HG03060 (cell line): ENCODE results near the gene ACY1.

Experiments used
- ATAC-seq: cut with Tn5 transposase; IDR thresholded peaks from one replicate; pipeline ENCODE4 v1.9.1; 2021; ENCODE audit warnings: low read depth, moderate number of reproducible peaks; ENCODE audit not compliant: unreplicated experiment

The ACY1 gene

GRCh38 chr3:52002748-52003147, 19.4 kb downstream of the ACY1 start:
- ATAC-seq, result no peak

- no peak for ATAC-seq
Measured at GRCh38 chr3:52004163-52004787, 20.9 kb downstream of the ACY1 start.

- ATAC-seq, result no peak
Measured at GRCh38 chr3:52004906-52005395, 21.6 kb downstream of the ACY1 start.

- ATAC-seq, result no peak
Measured at GRCh38 chr3:52005571-52005986, 22.2 kb downstream of the ACY1 start.

DNA sequence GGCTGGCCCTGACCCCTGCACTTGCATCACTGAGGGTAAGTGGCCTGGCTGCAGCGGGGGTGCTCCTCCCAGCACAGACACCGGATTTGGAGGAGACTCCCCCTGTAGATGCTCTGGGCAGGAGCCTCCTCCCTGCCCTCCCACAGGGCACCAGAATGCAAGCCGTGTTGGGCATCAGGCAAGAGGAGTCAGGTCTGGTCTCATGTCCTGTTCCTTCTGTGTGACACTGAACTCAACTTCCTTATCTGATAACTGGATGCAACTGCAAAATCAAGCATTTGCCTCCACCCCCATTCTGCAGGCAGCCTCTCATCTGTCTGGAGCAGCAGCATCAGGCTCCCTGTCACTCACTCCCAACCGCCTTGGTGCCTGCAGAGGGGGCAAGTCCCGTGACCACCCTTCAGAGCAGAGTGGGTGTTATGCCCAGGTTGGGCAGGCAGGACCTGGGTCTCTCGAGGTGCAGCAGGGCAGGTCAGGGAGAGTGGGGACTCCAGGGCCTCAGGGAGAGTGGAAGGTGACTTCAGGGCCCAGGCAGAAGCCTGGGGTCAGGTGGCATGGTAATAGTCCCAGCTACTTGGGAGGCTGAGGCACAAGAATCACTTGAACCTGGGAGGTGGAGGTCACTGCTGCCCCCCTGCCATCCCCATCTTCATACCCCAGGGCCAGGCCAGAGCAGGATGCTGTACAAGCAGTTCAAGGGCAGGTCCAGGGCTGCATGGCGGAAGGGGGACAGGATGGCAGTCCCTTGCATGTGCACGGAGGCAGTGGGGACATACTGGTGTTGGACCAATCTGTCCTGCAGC, 22.9 kb downstream of the ACY1 start:
- no peak for ATAC-seq

- no peak for ATAC-seq
Measured at GRCh38 chr3:52006820-52007133, 23.4 kb downstream of the ACY1 start.

GRCh38 chr3:52007291-52007690, 24.0 kb downstream of the ACY1 start:
- no peak for ATAC-seq

DNA sequence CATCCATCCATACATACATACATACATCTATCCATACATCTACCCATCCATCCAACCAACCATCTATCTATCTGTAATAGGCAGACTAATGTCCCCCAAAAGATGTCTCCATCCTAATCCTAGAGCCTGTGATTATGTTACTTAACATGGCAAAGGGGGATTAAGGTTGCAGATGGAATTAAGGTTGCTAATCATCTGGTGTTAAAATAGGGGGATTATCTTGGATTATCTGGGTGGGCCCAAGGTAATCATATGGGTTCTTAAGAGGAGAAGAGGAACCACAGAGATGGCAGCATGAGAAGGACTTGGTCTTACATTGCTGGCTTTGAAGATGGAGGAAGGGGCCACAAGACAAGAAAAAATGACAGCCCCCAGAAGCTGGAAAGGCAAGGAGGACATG, 27.1 kb downstream of the ACY1 start:
- no peak for ATAC-seq

DNA sequence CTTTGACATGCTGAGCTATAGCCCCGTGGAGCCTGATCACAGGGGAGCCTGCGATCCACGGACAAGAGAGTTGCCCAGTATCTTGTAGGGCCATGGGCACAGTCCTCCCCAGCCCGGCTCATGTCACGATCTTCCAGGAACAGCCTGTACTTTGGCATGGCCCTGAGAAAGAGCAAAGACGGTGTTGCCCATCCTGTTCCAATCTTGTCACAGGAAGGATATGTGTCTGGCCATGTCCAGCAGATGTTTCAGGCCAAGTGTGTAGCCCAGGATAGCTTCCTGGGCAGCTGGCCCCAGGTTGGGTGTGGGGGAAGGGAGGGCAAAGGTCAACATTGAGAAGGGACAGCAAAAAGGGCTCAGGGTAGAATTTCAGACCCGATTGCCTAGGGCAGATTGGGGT, 29.4 kb downstream of the ACY1 start:
- no peak for ATAC-seq

- no peak for ATAC-seq
Measured at GRCh38 chr3:52013802-52014598, 30.7 kb downstream of the ACY1 start.

- ATAC-seq, result no peak
Measured at GRCh38 chr3:52014613-52015012, 31.3 kb downstream of the ACY1 start.

- ATAC-seq, result no peak
Measured at GRCh38 chr3:52015438-52016228, 32.3 kb downstream of the ACY1 start.

- no peak for ATAC-seq
Measured at GRCh38 chr3:52017586-52017985, 34.3 kb downstream of the ACY1 start.

DNA sequence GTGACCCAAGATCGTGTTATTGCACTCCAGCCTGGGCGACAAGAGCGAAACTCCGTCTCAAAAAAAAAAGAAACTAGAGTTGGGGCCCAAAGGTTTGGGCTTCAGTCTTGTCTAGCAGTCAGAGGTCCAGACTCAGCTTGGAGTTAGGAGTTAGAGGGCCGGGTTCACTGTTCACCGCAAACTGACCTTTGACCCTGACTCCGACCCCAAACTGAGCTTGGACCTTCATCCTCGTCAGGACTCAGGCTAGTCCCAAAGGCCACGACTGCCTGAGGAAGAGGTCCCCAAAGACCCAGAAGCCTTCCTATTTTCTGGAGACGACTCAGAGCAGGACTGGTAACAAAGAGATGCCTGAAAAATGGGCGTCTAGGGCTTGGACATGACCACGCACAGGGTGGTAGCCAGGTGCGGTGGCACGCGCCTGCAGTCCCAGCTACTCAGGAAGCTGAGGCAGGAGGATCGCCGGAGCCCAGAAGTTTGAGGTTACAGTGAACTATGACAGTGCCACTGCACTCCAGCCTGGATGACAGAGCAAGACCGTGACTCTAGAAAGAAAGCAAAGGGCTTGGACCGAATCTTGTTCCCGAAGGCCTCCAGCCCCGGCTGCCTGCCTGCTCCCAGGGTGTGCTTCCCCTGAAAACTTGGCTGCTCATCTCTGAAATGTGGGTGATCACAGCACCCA, 35.1 kb downstream of the ACY1 start:
- ATAC-seq, result no peak

GRCh38 chr3:52019352-52020080, 36.2 kb downstream of the ACY1 start:
- ATAC-seq, result no peak

- no peak for ATAC-seq
Measured at GRCh38 chr3:52020796-52021195, 37.5 kb downstream of the ACY1 start.

- ATAC-seq, result no peak
Measured at GRCh38 chr3:52021489-52022268, 38.3 kb downstream of the ACY1 start.

- no peak for ATAC-seq
Measured at GRCh38 chr3:52022323-52023100, 39.2 kb downstream of the ACY1 start.
